ENCODE results near the gene MUC12. TPM values are rescaled to one million over a fixed set of nuclear protein-coding genes. Genes with fewer than 3 reads are reported as not detected.
"Not testable (repeated sequence)": the region's sequence is repeated elsewhere in the genome, so short reads cannot be mapped to it uniquely, and the experiment has no call there.

MUC12 gene
- total and polyA plus RNA-seq, 2 of the 13 experiments (the other 11 are each of a cell fraction or from before 2014, with no cell fraction given): not detected

GRCh38 chr7:101000025-101000424 lies 30.7 kb downstream of the MUC12 start:
- ATAC-seq; intact Hi-C loops (cut with micrococcal nuclease; ENCODE audit: unreplicated experiment); FAIRE-seq; DNase-seq (ENCODE audit: low spot score); H4K20me1 ChIP-seq (ENCODE audit: insufficient read depth, low read length); H3K4me3 ChIP-seq (replicated peaks in 1 of 3; ENCODE audit: insufficient read depth in 1 of 3, low read depth in 2 of 3, low read length in 3 of 3); POLR2A ChIA-PET; in situ Hi-C loops (cut with HindIII; ENCODE audit: extremely low pct_ligation_motif_present, low pct_unique_long_range_greater_than_20kb); BruUV-seq (replicated peaks); H3K9ac ChIP-seq (ENCODE audit: insufficient read depth, low read depth, low read length); H3K4me2 ChIP-seq (ENCODE audit: low read depth, low read length); H3K4me1 ChIP-seq (ENCODE audit: insufficient read depth, low read length); H3K9me3 ChIP-seq (ENCODE audit: low read length); H3K79me2 ChIP-seq (ENCODE audit: insufficient read depth, low read length); H3K27me3 ChIP-seq (ENCODE audit: control insufficient read depth in 1 of 2, insufficient read depth in 2 of 2, low read length in 2 of 2); H2AFZ ChIP-seq (ENCODE audit: low read length); H3K27ac ChIP-seq (ENCODE audit: extremely low read length, insufficient read depth, low read length); H3K36me3 ChIP-seq (replicated peaks in 1 of 2; ENCODE audit: control insufficient read depth in 1 of 2, insufficient read depth in 2 of 2, low read length in 2 of 2); CTCF ChIA-PET (ENCODE audit: low intra/inter-chr PET ratio, low total read pairs): not testable (repeated sequence)
- 39% methylated on average over 10 of the region's 10 CpGs for WGBS (ENCODE audit: low lambda C conversion rate)

GRCh38 chr7:101002333-101002732 lies 33.0 kb downstream of the MUC12 start:
- H2AFZ ChIP-seq (ENCODE audit: low read length); H3K27ac ChIP-seq (ENCODE audit: extremely low read length, insufficient read depth, low read length); H3K9me3 ChIP-seq (ENCODE audit: low read length); FAIRE-seq; POLR2A ChIA-PET; H3K4me3 ChIP-seq (replicated peaks in 1 of 3; ENCODE audit: insufficient read depth in 1 of 3, low read depth in 2 of 3, low read length in 3 of 3); intact Hi-C loops (cut with micrococcal nuclease; ENCODE audit: unreplicated experiment); H3K9ac ChIP-seq (ENCODE audit: insufficient read depth, low read depth, low read length); H3K36me3 ChIP-seq (replicated peaks in 1 of 2; ENCODE audit: control insufficient read depth in 1 of 2, insufficient read depth in 2 of 2, low read length in 2 of 2); H3K4me1 ChIP-seq (ENCODE audit: insufficient read depth, low read length); in situ Hi-C loops (cut with HindIII; ENCODE audit: extremely low pct_ligation_motif_present, low pct_unique_long_range_greater_than_20kb); H4K20me1 ChIP-seq (ENCODE audit: insufficient read depth, low read length); DNase-seq (ENCODE audit: low spot score); H3K79me2 ChIP-seq (ENCODE audit: insufficient read depth, low read length); ATAC-seq; H3K4me2 ChIP-seq (ENCODE audit: low read depth, low read length); BruUV-seq (replicated peaks); CTCF ChIA-PET (ENCODE audit: low intra/inter-chr PET ratio, low total read pairs): not testable (repeated sequence)
- 85% methylated on average over 3 of the region's 8 CpGs for WGBS (ENCODE audit: low lambda C conversion rate)
- H3K27me3 ChIP-seq (ENCODE audit: control insufficient read depth in 1 of 2, insufficient read depth in 2 of 2, low read length in 2 of 2): peaks cover 4 to 11% of the 10 kb centered on the region in 2 experiments; a peak in 2 of 5 replicates

- H3K4me2 ChIP-seq (ENCODE audit: low read depth, low read length); FAIRE-seq; H4K20me1 ChIP-seq (ENCODE audit: insufficient read depth, low read length); POLR2A ChIA-PET; H3K4me3 ChIP-seq (replicated peaks in 1 of 3; ENCODE audit: insufficient read depth in 1 of 3, low read depth in 2 of 3, low read length in 3 of 3); ATAC-seq; H3K27ac ChIP-seq (ENCODE audit: extremely low read length, insufficient read depth, low read length); CTCF ChIA-PET (ENCODE audit: low intra/inter-chr PET ratio, low total read pairs); H3K9me3 ChIP-seq (ENCODE audit: low read length); in situ Hi-C loops (cut with HindIII; ENCODE audit: extremely low pct_ligation_motif_present, low pct_unique_long_range_greater_than_20kb); intact Hi-C loops (cut with micrococcal nuclease; ENCODE audit: unreplicated experiment); DNase-seq (ENCODE audit: low spot score); H3K9ac ChIP-seq (ENCODE audit: insufficient read depth, low read depth, low read length); H3K79me2 ChIP-seq (ENCODE audit: insufficient read depth, low read length); BruUV-seq (replicated peaks); H2AFZ ChIP-seq (ENCODE audit: low read length); H3K4me1 ChIP-seq (ENCODE audit: insufficient read depth, low read length); H3K36me3 ChIP-seq (replicated peaks in 1 of 2; ENCODE audit: control insufficient read depth in 1 of 2, insufficient read depth in 2 of 2, low read length in 2 of 2): not testable (repeated sequence)
- WGBS (ENCODE audit: low lambda C conversion rate): 25% methylated on average over 2 of the region's 2 CpGs
- H3K27me3 ChIP-seq (ENCODE audit: control insufficient read depth in 1 of 2, insufficient read depth in 2 of 2, low read length in 2 of 2): peaks cover 4 to 27% of the 10 kb centered on the region in 2 experiments; a peak in 4 of 5 replicates
Measured at GRCh38 chr7:101007361-101007760, 38.0 kb downstream of the MUC12 start.

Data from HepG2 (cell line).